HG03378 (cell line): ENCODE measurements around the gene MED15.
A peak's percentile ranks its signal among the peaks of the same experiment; 100 is the strongest.
"Not testable (repeated sequence)": the region's sequence is repeated elsewhere in the genome, so short reads cannot be mapped to it uniquely, and the experiment has no call there.

ENCODE experiments used
- ATAC-seq: cut with Tn5 transposase; IDR thresholded peaks from one replicate; pipeline ENCODE4 v1.9.1; 2021; ENCODE audit warnings: mild to moderate bottlenecking, moderate library complexity; ENCODE audit not compliant: unreplicated experiment

The MED15 gene

GRCh38 chr22:20483771-20484170 is 23.6 kb upstream of the MED15 start:
- no peak for ATAC-seq

- ATAC-seq, result no peak
Measured at GRCh38 chr22:20484948-20485683, 22.3 kb upstream of the MED15 start.

- no peak for ATAC-seq
Measured at GRCh38 chr22:20486229-20486628, 21.2 kb upstream of the MED15 start.

- ATAC-seq, result no peak
Measured at GRCh38 chr22:20487715-20488114, 19.7 kb upstream of the MED15 start.

- ATAC-seq, result no peak
Measured at GRCh38 chr22:20488946-20489345, 18.5 kb upstream of the MED15 start.

GRCh38 chr22:20490183-20490940 is 17.0 kb upstream of the MED15 start:
- ATAC-seq, result no peak

GRCh38 chr22:20490941-20491307 is 16.5 kb upstream of the MED15 start:
- ATAC-seq, result no peak

GRCh38 chr22:20491346-20491745 is 16.1 kb upstream of the MED15 start:
- no peak for ATAC-seq

- peak; percentile 49 for ATAC-seq
Measured at GRCh38 chr22:20494978-20495860, 12.2 kb upstream of the MED15 start, which contains the start of gene KLHL22. TSS of gene KLHL22 (minus strand) at chr22:20495795. CDS start at chr22:20489211, 6,584 bp downstream.

- peak; percentile 43 for ATAC-seq
Measured at GRCh38 chr22:20495861-20496681, 11.3 kb upstream of the MED15 start.

GRCh38 chr22:20497426-20497825 is 10.0 kb upstream of the MED15 start:
- ATAC-seq, result no peak

- ATAC-seq, result no peak
Measured at GRCh38 chr22:20498913-20499312, 8.5 kb upstream of the MED15 start.

GRCh38 chr22:20499769-20500168 is 7.6 kb upstream of the MED15 start:
- ATAC-seq, result no peak

GRCh38 chr22:20503816-20504215 is 3.6 kb upstream of the MED15 start:
- ATAC-seq, result no peak

GRCh38 chr22:20504293-20504922 is 3.0 kb upstream of the MED15 start:
- not testable (repeated sequence) for ATAC-seq

GRCh38 chr22:20506543-20507252 is 712 bp upstream of the MED15 start:
- ATAC-seq, result no peak

- ATAC-seq, result not testable (repeated sequence)
Measured at GRCh38 chr22:20508067-20508755, 801 bp downstream of the MED15 start.

GRCh38 chr22:20508815-20509271 is 1.4 kb downstream of the MED15 start:
- ATAC-seq, result no peak
